B cell (primary cell): ENCODE data around the gene SLC37A1. TPM values are rescaled to one million over a fixed set of nuclear protein-coding genes. Genes with fewer than 3 reads are reported as not detected.

Source experiments
- ATAC-seq: fragments of 200-7000 bp; cut with Tn5 transposase; one replicate; pipeline ENCODE4 v1.10.0; 2021; ENCODE audit warnings: low read depth, mild to moderate bottlenecking, moderate number of reproducible peaks, moderate library complexity
- CTCF ChIA-PET: fragments of 350-600 bp; sonication (Branson Sonifier 250); formaldehyde crosslinking; loops from one replicate; lab custom pipeline; 2021; ENCODE audit warnings: antibody characterized with exemption, inconsistent platforms; lab: Charles Lee
- POLR2A ChIA-PET: fragments of 350-600 bp; sonication (Branson Sonifier 250); formaldehyde crosslinking; loops from one replicate; lab custom pipeline; 2021; ENCODE audit warnings: antibody characterized with exemption; lab: Charles Lee
- DNase-seq: peaks from one replicate; pipeline ENCODE4 v3.0.0; 2013
- H2AFZ ChIP-seq: 2 replicates; pipeline ENCODE4 v1.6.1; 2012; ENCODE audit warnings: mild to moderate bottlenecking, low read depth, low read length; ENCODE audit not compliant: insufficient read depth, poor library complexity, severe bottlenecking
- H3K27ac ChIP-seq, 2 donors: 1 replicate in 1 of 2; 2 replicates in 1 of 2; pipeline ENCODE4 v1.5.1; 2012 to 2013; ENCODE audit warnings: low read length in 2 of 2, mild to moderate bottlenecking in 2 of 2, moderate library complexity in 1 of 2
- H3K27me3 ChIP-seq, 4 experiments: fragments of 200-600 bp in 1 of 4; sonication (generic) in 1 of 4; replicated peaks in 1 of 4; 1 replicate in 2 of 4; 2 replicates in 2 of 4; pipeline versions ENCODE4 v1.6.1 to v1.7.0; 2013 to 2016; ENCODE audit warnings: low read length in 3 of 4, mild to moderate bottlenecking in 2 of 4, mixed read lengths in 1 of 4, moderate library complexity in 1 of 4; ENCODE audit not compliant: insufficient read depth in 4 of 4, control insufficient read depth in 3 of 4; ENCODE audit errors: control extremely low read depth in 1 of 4
- H3K36me3 ChIP-seq, 2 experiments: replicated peaks in 1 of 2; 1 replicate in 1 of 2; 2 replicates in 1 of 2; pipeline versions ENCODE4 v1.6.1 to v1.7.1; 2013; ENCODE audit warnings: low read length in 1 of 2; ENCODE audit not compliant: insufficient read depth in 2 of 2, control insufficient read depth in 1 of 2; ENCODE audit errors: control extremely low read depth in 1 of 2, extremely low read depth in 1 of 2
- H3K4me1 ChIP-seq, 2 donors: fragments of 200-600 bp in 1 of 2; sonication (generic) in 1 of 2; 1 replicate in 1 of 2; 2 replicates in 1 of 2; pipeline versions ENCODE4 v1.5.1 to v1.6.1; 2013 to 2017; ENCODE audit warnings: low read length in 2 of 2; ENCODE audit not compliant: control insufficient read depth in 2 of 2, insufficient read depth in 2 of 2
- H3K4me2 ChIP-seq: replicated peaks from 2 replicates; pipeline ENCODE3; 2012; ENCODE audit warnings: mild to moderate bottlenecking, low read depth, low read length; ENCODE audit not compliant: poor library complexity, severe bottlenecking
- H3K4me3 ChIP-seq, 5 experiments: fragments of 200-600 bp in 1 of 5; sonication (generic) in 1 of 5; 1 replicate in 3 of 5; 2 replicates in 2 of 5; pipeline versions ENCODE4 v1.5.1 to v1.7.0; 2011 to 2016; ENCODE audit warnings: low read length in 4 of 5, mild to moderate bottlenecking in 4 of 5, low read depth in 2 of 5, control low read depth in 1 of 5, moderate library complexity in 1 of 5; ENCODE audit not compliant: insufficient read depth in 1 of 5; ENCODE audit errors: control extremely low read depth in 1 of 5, extremely low read depth in 1 of 5
- H3K79me2 ChIP-seq: fragments of 200-600 bp; sonication (generic); one replicate; pipeline ENCODE4 v1.6.0; 2016; ENCODE audit warnings: low read length; ENCODE audit not compliant: control insufficient read depth, insufficient read depth
- H3K9ac ChIP-seq: fragments of 200-600 bp; sonication (generic); 2 replicates; pipeline ENCODE4 v1.6.1; 2017; ENCODE audit warnings: mild to moderate bottlenecking, low read length, moderate library complexity
- H3K9me3 ChIP-seq, 3 donors: one replicate each; pipeline versions ENCODE4 v1.6.1 to v1.7.1; 2013; ENCODE audit warnings: low read length in 2 of 3; ENCODE audit not compliant: control insufficient read depth in 2 of 3, insufficient read depth in 1 of 3; ENCODE audit errors: control extremely low read depth in 1 of 3
- H4K20me1 ChIP-seq: 2 replicates; pipeline ENCODE4 v1.6.0; 2012; ENCODE audit warnings: mild to moderate bottlenecking, low read length; ENCODE audit not compliant: insufficient read depth, control insufficient read depth, poor library complexity, severe bottlenecking
- H3K27ac Mint-ChIP-seq: one replicate; pipeline ENCODE4 v1.8.0; 2021; ENCODE audit warnings: mixed read lengths
- H3K27me3 Mint-ChIP-seq: one replicate; pipeline ENCODE4 v1.8.0; 2021; ENCODE audit warnings: mixed read lengths
- H3K4me1 Mint-ChIP-seq: one replicate; pipeline ENCODE4 v1.8.0; 2021; ENCODE audit warnings: mixed read lengths
- H3K4me3 Mint-ChIP-seq: one replicate; pipeline ENCODE4 v1.8.0; 2021; ENCODE audit warnings: mixed read lengths
- H3K9me3 Mint-ChIP-seq: one replicate; pipeline ENCODE4 v1.8.0; 2022; ENCODE audit warnings: mixed read lengths; ENCODE audit not compliant: insufficient read depth
- CTCF ChIP-seq: fragments of 200-600 bp; IDR thresholded peaks from one replicate; pipeline ENCODE4 v1.8.0; 2022; ENCODE audit warnings: antibody characterized with exemption, mild to moderate bottlenecking
- EZH2 ChIP-seq: IDR thresholded peaks from 2 replicates; pipeline ENCODE4 v1.6.1; 2012; ENCODE audit warnings: borderline replicate concordance, low read depth, mild to moderate bottlenecking, moderate library complexity, low read length; ENCODE audit not compliant: insufficient read depth, poor library complexity, severe bottlenecking
- WGBS: methylation state at CpG from one replicate; pipeline ENCODE4 v1.1.5; 2013; ENCODE audit warnings: missing lambda C conversion rate; ENCODE audit not compliant: insufficient coverage; 5-methylcytosine and 5-hydroxymethylcytosine counted together
- intact Hi-C: fragments of 100-400 bp; cut with micrococcal nuclease; formaldehyde crosslinking; loops from one replicate; pipeline ENCODE4 v1.10.0; 2022
- polyA plus RNA-seq: library from polyadenylated mRNA; depleted of rRNA; stranded (reverse); fragments of >200 nt; gene quantifications from 2 replicates; pipeline ENCODE4 v1.2.3, GENCODE V29; 2012
- total RNA-seq, 2 donors: library from RNA; stranded (reverse); fragments of 120-200 nt in 1 of 2; gene quantifications; 1 replicate in 1 of 2; 2 replicates in 1 of 2; pipeline versions ENCODE4 v1.2.3 to v1.2.4, GENCODE V29; 2013 to 2022

The SLC37A1 gene
- total and polyA plus RNA-seq, 2 donors (not counting 1 experiment from before 2014, with no cell fraction given): 38.1 to 60.2 TPM

- Mint-ChIP-seq H3K27ac (no peak overlapping the region), H3K27me3 (peaks cover 10% of the 10 kb centered on the region), H3K9me3 (no peaks in the 10 kb centered on the region), H3K4me3 (no peak overlapping the region), H3K4me1 (peaks cover 2% of the 10 kb centered on the region)
- DNase-seq: no peak
- TF ChIP-seq EZH2 (no peak), CTCF (no peak)
- ChIA-PET CTCF (interaction anchor here (1.5 kb wide), 1 partner anchor 142 kb away, joined by 3 read pairs; no protein-coding TSS in a partner anchor), POLR2A (no interaction called here)
- Histone ChIP-seq H3K27ac (no peak overlapping the region), H2AFZ (no peak overlapping the region), H3K27me3 (peaks cover 0 to 8% (median 2%) of the 10 kb centered on the region in 4 experiments), H3K9ac (no peak overlapping the region), H3K4me2 (no peak overlapping the region), H3K79me2 (no peaks in the 10 kb centered on the region), H4K20me1 (no peaks in the 10 kb centered on the region), H3K4me3 (no peak overlapping the region), H3K4me1 (peaks cover 0 to 36% of the 10 kb centered on the region in 2 donors), H3K36me3 (no peaks in the 10 kb centered on the region), H3K9me3 (no peaks in the 10 kb centered on the region)
- intact Hi-C loops: no loop called here
- ATAC-seq: no peak
- 67% methylated on average over 1 of the region's 5 CpGs for WGBS
Observed at GRCh38 chr21:42479582-42479981, 34.1 kb upstream of the SLC37A1 start.

GRCh38 chr21:42480736-42481135 is 32.9 kb upstream of the SLC37A1 start:
- no peak overlapping the region for H3K27ac ChIP-seq
- Mint-ChIP-seq H3K4me3 (no peak overlapping the region), H3K4me1 (no peaks in the 10 kb centered on the region), H3K27me3 (peaks cover 10% of the 10 kb centered on the region), H3K9me3 (no peaks in the 10 kb centered on the region), H3K27ac (no peak overlapping the region)
- H3K79me2 ChIP-seq: no peaks in the 10 kb centered on the region
- H3K4me2 ChIP-seq: no peak overlapping the region
- DNase-seq (no peak), ATAC-seq (no peak)
- CTCF ChIA-PET: no interaction called here
- no peaks in the 10 kb centered on the region for H3K36me3 ChIP-seq
- peaks cover 0 to 27% of the 10 kb centered on the region in 2 donors for H3K4me1 ChIP-seq
- H2AFZ ChIP-seq: no peak overlapping the region
- no peaks in the 10 kb centered on the region for H4K20me1 ChIP-seq
- intact Hi-C loops: no loop called here
- no peak overlapping the region for H3K9ac ChIP-seq
- TF ChIP-seq CTCF (no peak), EZH2 (no peak)
- peaks cover 0 to 5% (median 2%) of the 10 kb centered on the region in 4 experiments for H3K27me3 ChIP-seq
- H3K9me3 ChIP-seq: peaks cover 0 to under 1% (median 0%) of the 10 kb centered on the region in 3 donors
- H3K4me3 ChIP-seq: no peak overlapping the region
- POLR2A ChIA-PET: no interaction called here
- 96% methylated on average over 9 of the region's 10 CpGs for WGBS
